NOMO-1 treated with dmso at 0.1 percent for 144 hours (cell line): Measurements from ENCODE around the gene FKBP3.

Experiments used
- DNase-seq: peaks from one replicate; lab custom pipeline; 2025; ENCODE audit not compliant: unreplicated experiment; lab: John Stamatoyannopoulos, UW

Gene FKBP3

DNA sequence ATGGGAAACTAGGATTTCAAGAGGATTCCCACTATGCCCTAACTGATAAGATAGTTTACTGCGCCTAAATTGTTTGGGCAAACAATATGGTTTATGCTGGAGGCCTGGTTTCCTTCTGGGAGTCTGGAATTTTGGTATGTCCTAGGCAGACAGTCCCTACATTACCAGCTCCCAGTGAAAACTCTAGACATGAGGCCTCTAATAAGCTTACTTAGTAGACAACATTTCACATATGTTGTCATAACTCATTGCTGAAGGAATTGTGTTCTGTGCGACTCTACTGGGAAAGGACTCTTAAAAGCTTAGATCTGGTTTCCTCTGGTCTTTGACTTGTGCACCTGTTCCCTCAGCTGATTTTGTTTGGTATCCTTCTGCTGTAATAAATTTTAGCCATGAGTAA is 68.3 kb downstream of the FKBP3 start:
- DNase-seq = no peak
